Heart right ventricle (tissue), 16 donors: ENCODE data around the gene TMEM147. TPM values are rescaled to one million over a fixed set of nuclear protein-coding genes. Genes with fewer than 3 reads are reported as not detected.

Experiments used
- ATAC-seq, 8 donors: fragments of 200-7000 bp; cut with Tn5 transposase; one replicate each; pipeline ENCODE4 v1.9.1; 2020; ENCODE audit warnings: mild to moderate bottlenecking in 8 of 8, moderate library complexity in 8 of 8, moderate number of reproducible peaks in 1 of 8
- DNase-seq, 2 donors: peaks; one replicate each; pipeline ENCODE4 v3.0.0-alpha.2; 2020
- H3K27ac ChIP-seq, 10 donors: fragments of 200-600 bp; sonication (generic) in 2 of 10; one replicate each; pipeline versions ENCODE4 v1.5.0 to v1.8.0; 2020 to 2022; ENCODE audit warnings: mild to moderate bottlenecking in 3 of 10
- H3K27me3 ChIP-seq, 7 donors: fragments of 200-600 bp; one replicate each; pipeline ENCODE4 v1.8.0; 2021 to 2022; ENCODE audit warnings: mild to moderate bottlenecking in 2 of 7
- H3K36me3 ChIP-seq, 9 donors: fragments of 200-600 bp; sonication (generic) in 1 of 9; one replicate each; pipeline versions ENCODE4 v1.5.0 to v1.8.0; 2020 to 2022; ENCODE audit warnings: mild to moderate bottlenecking in 2 of 9
- H3K4me1 ChIP-seq, 9 donors: fragments of 200-600 bp; sonication (generic) in 1 of 9; one replicate each; pipeline versions ENCODE4 v1.5.0 to v1.8.0; 2020 to 2022; ENCODE audit warnings: mild to moderate bottlenecking in 4 of 9
- H3K4me3 ChIP-seq, 10 donors: fragments of 200-600 bp; sonication (generic) in 2 of 10; one replicate each; pipeline versions ENCODE4 v1.5.0 to v1.8.0; 2020 to 2022; ENCODE audit warnings: mild to moderate bottlenecking in 7 of 10, moderate library complexity in 2 of 10
- H3K9me3 ChIP-seq, 11 donors: fragments of 200-600 bp in 10 of 11; sonication (generic) in 2 of 11; one replicate each; pipeline versions ENCODE4 v1.5.0 to v1.8.0; 2013 to 2022; ENCODE audit warnings: mild to moderate bottlenecking in 2 of 11, control low read depth in 1 of 11, moderate library complexity in 1 of 11
- WGBS, 2 donors: extraction: QIAGEN DNeasy Blood & Tissue Kit; methylation state at CpG; one replicate each; pipeline ENCODE4 v1.1.7; 2013; ENCODE audit warnings: inconsistent platforms in 1 of 2; 5-methylcytosine and 5-hydroxymethylcytosine counted together
- intact Hi-C, 10 donors: fragments of 100-400 bp; cut with DNase I; formaldehyde crosslinking; loops; one replicate each; pipeline versions ENCODE4 v1.11.1 to v1.14.2; 2022
- polyA plus RNA-seq, 2 donors: library from polyadenylated mRNA; stranded (reverse); fragments of 200-250 nt; gene quantifications; one replicate each; pipeline ENCODE4 v1.2.3, GENCODE V29; 2013
- total RNA-seq, 10 donors: library from RNA; stranded (reverse); fragmentation: NEBNext Ultra II Directional in 3 of 10; extraction: Animal tissue kit (Norgen Biotek cat#: 25700) in 3 of 10; gene quantifications; one replicate each; pipeline versions ENCODE4 v1.2.1 to v1.2.4, GENCODE V29; 2021 to 2023
- TF ChIP-seq, protein P1 (sequence below), 9 donors: fragments of 200-600 bp; sonication (generic) in 2 of 9; IDR thresholded peaks; one replicate each; pipeline versions ENCODE4 v1.5.0 to v1.8.0; 2021 to 2022; ENCODE audit warnings: antibody characterized with exemption in 9 of 9, mild to moderate bottlenecking in 5 of 9, moderate library complexity in 1 of 9
- donor health status: Arrhythmogenic right ventricular cardiomyopathy.
- donor health status: ischemic (EF 13 %, LVEDD 7.1; RV severe dilation, severe dysfunction).
- donor health status: healthy with polysubstance abuse.
- donor health status: DM: no; HTN: yes; CAD: no.
- donor health status: DM: no; HTN: no; CAD: no.
- donor health status: ischemic (EF 25% LVEDD 6.9; RV normal size, moderate dysfunction).
- donor health status: ischemic (EF 25% LVEDD 5.7; RV mildly dilated, moderate dysfunction).
- donor health status: healthy.
- donor health status: DM: yes; HTN: yes; CAD: no.
- donor health status: Ischemic cardiomyopathy.
- donor health status: ischemic (EF 35%, LVEDD 5.7; RV mildly dilated, moderate dysfunction).
- donor health status: nonischemic (EF 11% LVEDD 7.7; RV severe dilation, severe dysfunction).
- donor health status: DM: yes; HTN: yes; CAD: no.
- donor health status: PGD.
- donor health status: ischemic (EF 29% LVEDD 5.4; RV normal size, mild dysfunction).
- donor health status: nonischemic (EF 23%, LVEDD 6.1; RV moderate dilation, normal function).

Gene TMEM147
- total and polyA plus RNA-seq, 12 donors: 62.8 to 229 (median 80.4) TPM

DNA sequence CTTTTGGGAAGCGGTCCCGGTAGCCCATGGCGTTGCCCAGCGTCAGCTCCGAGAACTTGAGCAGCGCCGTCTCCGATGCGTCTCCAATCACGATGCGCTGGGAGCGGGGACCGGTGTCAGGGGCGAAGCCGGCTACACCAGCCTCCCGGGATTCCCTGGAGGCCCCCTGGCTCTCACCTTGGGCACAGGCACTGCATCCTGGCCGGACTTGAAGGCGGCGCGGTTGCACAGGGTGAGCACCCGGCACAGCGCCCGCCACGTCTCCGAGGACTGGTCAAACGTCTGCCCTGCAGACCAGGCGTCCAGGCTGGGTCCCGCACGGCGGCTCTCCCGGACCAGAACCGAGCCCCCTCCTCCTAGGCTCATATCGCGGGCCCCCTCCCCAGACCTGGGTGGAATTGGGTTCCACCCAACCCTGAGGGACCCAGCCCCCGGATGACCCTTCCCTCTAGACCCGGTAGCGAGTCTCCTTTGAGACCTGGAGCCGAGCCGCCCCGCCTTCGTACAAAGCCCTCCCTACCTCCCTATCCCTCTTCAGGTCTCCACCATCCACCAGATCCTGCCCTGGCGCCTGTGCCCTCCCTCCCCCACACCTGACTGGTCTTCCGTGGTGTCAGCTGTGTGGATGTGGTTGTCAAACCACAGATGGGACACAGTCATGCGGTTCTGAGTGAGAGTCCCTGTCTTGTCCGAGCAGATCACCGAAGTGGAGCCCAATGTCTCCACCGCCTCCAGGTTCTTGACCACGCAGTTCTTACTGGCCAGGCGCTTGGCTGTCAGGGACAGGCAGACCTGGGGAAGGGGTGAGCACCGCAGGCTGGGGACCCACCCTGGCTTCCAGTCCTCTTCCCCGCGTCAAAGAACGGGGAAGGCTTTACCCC lies 13.2 kb downstream of the TMEM147 start:
- TF ChIP-seq, protein P1, sequence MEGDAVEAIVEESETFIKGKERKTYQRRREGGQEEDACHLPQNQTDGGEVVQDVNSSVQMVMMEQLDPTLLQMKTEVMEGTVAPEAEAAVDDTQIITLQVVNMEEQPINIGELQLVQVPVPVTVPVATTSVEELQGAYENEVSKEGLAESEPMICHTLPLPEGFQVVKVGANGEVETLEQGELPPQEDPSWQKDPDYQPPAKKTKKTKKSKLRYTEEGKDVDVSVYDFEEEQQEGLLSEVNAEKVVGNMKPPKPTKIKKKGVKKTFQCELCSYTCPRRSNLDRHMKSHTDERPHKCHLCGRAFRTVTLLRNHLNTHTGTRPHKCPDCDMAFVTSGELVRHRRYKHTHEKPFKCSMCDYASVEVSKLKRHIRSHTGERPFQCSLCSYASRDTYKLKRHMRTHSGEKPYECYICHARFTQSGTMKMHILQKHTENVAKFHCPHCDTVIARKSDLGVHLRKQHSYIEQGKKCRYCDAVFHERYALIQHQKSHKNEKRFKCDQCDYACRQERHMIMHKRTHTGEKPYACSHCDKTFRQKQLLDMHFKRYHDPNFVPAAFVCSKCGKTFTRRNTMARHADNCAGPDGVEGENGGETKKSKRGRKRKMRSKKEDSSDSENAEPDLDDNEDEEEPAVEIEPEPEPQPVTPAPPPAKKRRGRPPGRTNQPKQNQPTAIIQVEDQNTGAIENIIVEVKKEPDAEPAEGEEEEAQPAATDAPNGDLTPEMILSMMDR (IDR thresholded peaks at IDR 0.05): no peak
- H3K27me3 ChIP-seq: peaks cover 6 to 68% (median 65%) of the 10 kb centered on the region in 7 donors
- no peaks in the 10 kb centered on the region for H3K36me3 ChIP-seq
- DNase-seq: no peak
- no peaks in the 10 kb centered on the region for H3K9me3 ChIP-seq
- intact Hi-C loops: loop anchor here in 1 of 10 donors (10.0 kb wide), 1 partner anchor 156 kb away; the partner anchor contains the start of gene KMT2B
- H3K4me1 ChIP-seq: peaks cover 2 to 9% (median 7%) of the 10 kb centered on the region in 9 donors
- no peak for ATAC-seq
- WGBS, 2 donors: 29 to 33% methylated on average over 52 to 53 of the region's 53 CpGs
- peak overlapping the region in 8 of 10 donors; percentile 14 to 44 (median 38) for H3K4me3 ChIP-seq
- H3K27ac ChIP-seq: no peak overlapping the region

DNA sequence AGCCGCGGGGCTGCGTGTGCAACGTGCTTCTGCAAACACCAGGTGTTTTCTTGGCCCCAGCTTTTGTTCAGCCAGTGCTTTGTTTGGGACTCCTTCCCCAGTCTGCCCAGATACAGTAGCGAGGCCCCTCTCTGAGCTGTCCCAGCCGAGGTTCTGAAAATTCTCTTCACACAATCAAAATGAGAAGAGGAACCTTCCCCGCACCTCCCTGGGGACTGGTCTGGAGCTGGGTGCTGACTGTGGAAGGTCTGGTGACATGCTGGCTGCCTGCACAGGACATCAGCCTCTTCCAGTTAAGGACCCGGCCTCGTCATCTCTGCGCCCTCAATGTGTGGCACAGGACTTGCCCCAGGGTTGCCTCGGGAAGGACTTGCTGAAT lies 13.8 kb downstream of the TMEM147 start:
- Histone ChIP-seq H3K9me3 (no peaks in the 10 kb centered on the region), H3K27ac (no peak overlapping the region), H3K36me3 (no peaks in the 10 kb centered on the region), H3K4me3 (no peak overlapping the region), H3K4me1 (peaks cover 2 to 9% (median 7%) of the 10 kb centered on the region in 9 donors), H3K27me3 (peaks cover 6 to 71% (median 69%) of the 10 kb centered on the region in 7 donors)
- TF ChIP-seq, protein P1 (IDR thresholded peaks at IDR 0.05): no peak
- ATAC-seq: no peak
- WGBS, 2 donors: 70 to 75% methylated on average over 11 of the region's 11 CpGs
- no peak for DNase-seq
- intact Hi-C loops: loop anchor here in 1 of 10 donors (10.0 kb wide), 1 partner anchor 156 kb away; the partner anchor contains the start of gene KMT2B

DNA sequence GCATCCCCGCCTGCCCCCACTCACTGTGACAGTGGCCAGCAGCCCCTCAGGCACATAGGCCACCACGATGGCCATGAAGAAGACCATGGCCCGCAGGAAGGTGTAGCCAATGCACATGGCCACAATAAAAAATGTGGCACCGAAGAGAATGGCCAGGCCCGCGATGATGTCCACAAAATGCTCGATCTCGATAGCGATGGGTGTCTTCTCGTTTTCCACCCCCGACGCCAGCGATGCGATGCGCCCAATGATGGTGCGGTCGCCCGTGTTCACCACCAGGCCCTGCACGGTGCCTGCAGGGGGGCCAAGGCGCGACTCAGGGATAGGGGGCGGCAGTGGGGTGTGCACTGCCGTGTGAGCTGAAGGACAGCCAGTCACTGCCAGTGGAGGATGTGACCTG lies 14.4 kb downstream of the TMEM147 start:
- DNase-seq (no peak), ATAC-seq (no peak)
- Histone ChIP-seq H3K4me3 (no peak overlapping the region), H3K9me3 (no peaks in the 10 kb centered on the region), H3K27me3 (peaks cover 6 to 75% (median 70%) of the 10 kb centered on the region in 7 donors), H3K36me3 (no peaks in the 10 kb centered on the region), H3K27ac (no peak overlapping the region), H3K4me1 (peaks cover 2 to 9% (median 7%) of the 10 kb centered on the region in 9 donors)
- 87 to 89% methylated on average over 23 of the region's 23 CpGs for WGBS, 2 donors
- intact Hi-C loops: loop anchor here in 1 of 10 donors (10.0 kb wide), 1 partner anchor 155 kb away; the partner anchor contains the start of gene KMT2B
- TF ChIP-seq, protein P1 (IDR thresholded peaks at IDR 0.05): no peak

DNA sequence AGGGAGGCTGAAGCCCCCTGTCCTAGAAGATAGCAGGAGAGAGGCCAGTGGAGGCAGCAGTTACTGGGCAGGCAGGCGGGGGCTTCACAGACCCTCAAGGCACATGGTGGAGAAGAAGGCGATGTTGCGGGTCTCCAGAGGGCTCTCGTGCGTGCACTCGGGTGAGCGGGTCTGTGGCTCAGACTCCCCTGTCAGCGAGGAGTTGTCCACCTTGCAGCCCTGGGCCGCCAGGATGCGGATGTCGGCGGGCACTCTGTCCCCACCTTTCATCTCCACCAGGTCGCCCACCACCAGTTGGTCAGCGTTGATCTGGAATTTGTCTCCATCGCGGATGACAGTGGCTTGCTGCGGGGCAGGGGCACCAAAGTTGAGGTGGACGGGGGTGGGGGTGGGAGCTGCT lies 14.8 kb downstream of the TMEM147 start:
- Histone ChIP-seq H3K9me3 (no peaks in the 10 kb centered on the region), H3K36me3 (no peaks in the 10 kb centered on the region), H3K27me3 (peaks cover 6 to 75% (median 72%) of the 10 kb centered on the region in 7 donors), H3K4me1 (peaks cover 2 to 9% (median 7%) of the 10 kb centered on the region in 9 donors), H3K27ac (no peak overlapping the region), H3K4me3 (no peak overlapping the region)
- TF ChIP-seq, protein P1 (IDR thresholded peaks at IDR 0.05): no peak
- 80 to 84% methylated on average over 18 of the region's 18 CpGs for WGBS, 2 donors
- intact Hi-C loops: no loop called here
- ATAC-seq (no peak), DNase-seq (no peak)
